ENCODE measurements around the gene TFAP2A. TPM values are rescaled to one million over a fixed set of nuclear protein-coding genes. Genes with fewer than 3 reads are reported as not detected.

The TFAP2A gene
- total RNA-seq, 1 experiment from 2014 or later = 0.34 TPM

DNA sequence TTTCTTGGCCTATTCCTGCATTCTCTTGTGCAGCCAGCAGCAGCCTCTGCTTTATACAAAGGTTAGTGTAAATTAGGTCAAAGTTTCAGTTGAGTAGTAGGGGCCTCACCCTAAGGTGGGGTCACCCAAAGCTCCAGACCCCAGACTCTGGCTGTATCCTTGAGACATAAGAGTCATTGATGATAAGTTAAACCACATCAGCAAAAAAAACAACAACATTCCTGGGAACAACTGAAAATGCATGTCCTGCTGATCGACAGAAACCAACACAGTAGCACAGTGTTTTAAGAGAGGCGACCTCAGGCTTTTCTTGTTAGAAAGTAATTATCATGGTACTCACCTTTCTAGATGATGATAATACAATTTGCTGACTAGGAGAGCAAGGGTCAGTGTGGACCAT is 52.6 kb downstream of the TFAP2A start:
- Histone ChIP-seq H3K9ac (ENCODE audit: low read length) (no peak overlapping the region), H3K27me3 (ENCODE audit: low read length) (no peaks in the 10 kb centered on the region), H3K9me2 (replicated peaks; ENCODE audit: insufficient read depth, low read length) (no peaks in the 10 kb centered on the region), H3K27ac (ENCODE audit: low read length) (no peak overlapping the region), H3K4me2 (ENCODE audit: low read depth, low read length, poor library complexity, severe bottlenecking) (no peak overlapping the region), H3K36me3 (ENCODE audit: insufficient read depth, low read length) (no peaks in the 10 kb centered on the region), H3K4me1 (ENCODE audit: low read length) (no peaks in the 10 kb centered on the region), H3K79me2 (ENCODE audit: low read length) (no peaks in the 10 kb centered on the region), H4K20me1 (ENCODE audit: insufficient read depth, low read depth, low read length) (no peaks in the 10 kb centered on the region), H2AFZ (ENCODE audit: low read length) (no peak overlapping the region), H3K4me3 (ENCODE audit: low read length) (no peak overlapping the region), H3K9me3 (ENCODE audit: low read length) (no peaks in the 10 kb centered on the region)
- no peak for DNase-seq

DNA sequence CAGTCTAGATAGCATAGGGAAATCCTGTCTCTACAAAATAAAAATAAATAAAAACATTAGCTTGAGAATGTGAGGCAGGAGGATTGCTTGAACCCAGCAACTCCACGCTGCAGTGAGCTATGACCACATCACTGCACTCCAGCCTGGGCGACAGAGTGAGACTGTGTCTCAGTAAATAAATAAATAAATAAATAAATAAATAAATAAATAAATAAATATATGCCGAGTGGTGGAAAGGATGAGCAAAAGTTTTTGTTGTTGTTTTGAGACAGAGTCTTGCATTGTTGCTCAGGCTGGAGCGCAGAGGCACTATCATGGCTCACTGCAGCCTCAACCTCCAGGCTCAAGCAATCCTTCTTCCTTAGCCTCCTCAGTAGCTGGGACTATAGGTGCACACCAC is 53.4 kb downstream of the TFAP2A start:
- H3K4me2 ChIP-seq (ENCODE audit: low read depth, low read length, poor library complexity, severe bottlenecking) = no peak overlapping the region
- H3K4me3 ChIP-seq (ENCODE audit: low read length) = no peak overlapping the region
- H3K4me1 ChIP-seq (ENCODE audit: low read length) = no peaks in the 10 kb centered on the region
- no peak overlapping the region for H3K9ac ChIP-seq (ENCODE audit: low read length)
- H3K9me2 ChIP-seq (replicated peaks; ENCODE audit: insufficient read depth, low read length) = no peaks in the 10 kb centered on the region
- H3K9me3 ChIP-seq (ENCODE audit: low read length) = no peaks in the 10 kb centered on the region
- no peaks in the 10 kb centered on the region for H3K36me3 ChIP-seq (ENCODE audit: insufficient read depth, low read length)
- no peaks in the 10 kb centered on the region for H4K20me1 ChIP-seq (ENCODE audit: insufficient read depth, low read depth, low read length)
- no peak for DNase-seq
- H3K27me3 ChIP-seq (ENCODE audit: low read length) = no peaks in the 10 kb centered on the region
- no peak overlapping the region for H3K27ac ChIP-seq (ENCODE audit: low read length)
- no peaks in the 10 kb centered on the region for H3K79me2 ChIP-seq (ENCODE audit: low read length)
- no peak overlapping the region for H2AFZ ChIP-seq (ENCODE audit: low read length)

DNA sequence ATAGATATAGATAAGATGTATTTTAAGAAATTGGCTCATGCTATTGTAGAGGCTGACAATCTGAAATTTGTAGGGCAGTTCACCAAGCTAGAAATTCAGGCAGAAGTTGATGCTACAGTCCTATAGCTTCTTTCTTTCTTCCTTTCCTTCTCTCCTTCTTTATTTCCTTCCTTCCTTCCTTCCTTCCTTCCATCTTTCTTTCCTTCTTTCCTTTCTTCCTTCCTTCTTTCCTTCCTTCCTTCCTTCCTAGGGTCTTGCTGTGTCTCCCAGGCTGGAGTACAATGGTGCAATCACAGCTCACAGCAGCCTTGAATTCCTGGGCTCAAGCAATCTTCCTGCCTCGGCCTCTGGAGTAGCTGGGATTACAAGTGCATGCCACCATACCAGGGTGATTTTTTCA is 55.3 kb downstream of the TFAP2A start:
- Histone ChIP-seq H3K9me3 (ENCODE audit: low read length) (no peaks in the 10 kb centered on the region), H3K9ac (ENCODE audit: low read length) (no peak overlapping the region), H3K4me1 (ENCODE audit: low read length) (no peaks in the 10 kb centered on the region), H3K79me2 (ENCODE audit: low read length) (no peaks in the 10 kb centered on the region), H3K9me2 (replicated peaks; ENCODE audit: insufficient read depth, low read length) (no peaks in the 10 kb centered on the region), H2AFZ (ENCODE audit: low read length) (no peak overlapping the region), H3K36me3 (ENCODE audit: insufficient read depth, low read length) (no peaks in the 10 kb centered on the region), H3K4me3 (ENCODE audit: low read length) (no peak overlapping the region), H3K27me3 (ENCODE audit: low read length) (no peaks in the 10 kb centered on the region), H4K20me1 (ENCODE audit: insufficient read depth, low read depth, low read length) (no peaks in the 10 kb centered on the region), H3K4me2 (ENCODE audit: low read depth, low read length, poor library complexity, severe bottlenecking) (no peak overlapping the region), H3K27ac (ENCODE audit: low read length) (no peak overlapping the region)
- DNase-seq = no peak

DNA sequence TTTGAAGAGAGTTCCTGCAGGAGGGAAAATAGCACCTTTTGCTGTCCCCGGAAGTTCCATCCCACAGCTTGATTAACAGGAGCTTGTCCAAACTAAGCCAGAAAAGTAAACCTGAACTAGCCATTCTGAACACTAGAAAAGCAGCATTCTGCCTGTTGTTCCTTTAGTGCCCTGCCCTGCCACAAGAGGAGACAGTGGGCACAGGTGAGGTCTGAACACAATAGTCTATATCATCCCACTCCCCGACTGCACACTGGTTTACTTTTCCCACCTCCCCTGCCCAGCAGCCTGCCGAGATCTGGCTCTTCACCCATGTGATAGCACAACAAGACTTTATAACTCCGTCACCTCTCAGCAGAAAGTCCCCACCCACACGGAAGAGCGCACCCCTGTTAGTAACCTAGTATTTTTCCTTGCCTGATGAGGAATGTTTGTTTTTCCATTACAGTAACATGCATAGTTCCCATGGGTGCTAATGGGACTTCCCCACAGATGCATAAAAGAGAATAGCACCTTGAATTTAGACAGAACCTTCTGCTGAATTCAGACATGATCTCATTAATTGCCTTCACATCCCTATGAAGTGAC is 59.7 kb downstream of the TFAP2A start:
- H3K4me2 ChIP-seq (ENCODE audit: low read depth, low read length, poor library complexity, severe bottlenecking) = no peak overlapping the region
- no peaks in the 10 kb centered on the region for H3K27me3 ChIP-seq (ENCODE audit: low read length)
- H4K20me1 ChIP-seq (ENCODE audit: insufficient read depth, low read depth, low read length) = no peaks in the 10 kb centered on the region
- H3K79me2 ChIP-seq (ENCODE audit: low read length) = no peaks in the 10 kb centered on the region
- no peak overlapping the region for H3K4me3 ChIP-seq (ENCODE audit: low read length)
- no peaks in the 10 kb centered on the region for H3K4me1 ChIP-seq (ENCODE audit: low read length)
- no peaks in the 10 kb centered on the region for H3K9me2 ChIP-seq (replicated peaks; ENCODE audit: insufficient read depth, low read length)
- no peaks in the 10 kb centered on the region for H3K36me3 ChIP-seq (ENCODE audit: insufficient read depth, low read length)
- no peak overlapping the region for H3K27ac ChIP-seq (ENCODE audit: low read length)
- no peak overlapping the region for H2AFZ ChIP-seq (ENCODE audit: low read length)
- DNase-seq = no peak
- no peaks in the 10 kb centered on the region for H3K9me3 ChIP-seq (ENCODE audit: low read length)
- no peak overlapping the region for H3K9ac ChIP-seq (ENCODE audit: low read length)

DNA sequence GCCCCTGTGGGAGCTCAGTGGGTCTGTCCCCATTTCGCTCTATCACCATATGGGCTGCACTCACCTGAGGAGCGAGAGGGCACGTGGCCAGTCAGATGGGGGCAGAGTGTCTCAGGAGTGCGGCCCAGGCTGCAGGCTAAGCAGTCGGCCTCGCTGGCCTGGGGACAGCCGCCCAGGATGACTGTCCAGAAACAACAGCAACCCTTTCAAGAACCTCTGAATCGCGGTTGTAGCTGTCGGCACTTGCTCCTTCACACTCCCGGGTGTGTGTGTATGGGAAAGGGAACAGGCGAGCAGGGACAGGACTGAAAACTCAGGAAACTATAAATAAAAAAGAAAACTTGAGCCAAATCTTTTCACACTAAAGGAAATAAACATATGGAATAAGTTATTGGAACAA is 63.1 kb downstream of the TFAP2A start:
- Histone ChIP-seq H3K9ac (ENCODE audit: low read length) (no peak overlapping the region), H2AFZ (ENCODE audit: low read length) (no peak overlapping the region), H4K20me1 (ENCODE audit: insufficient read depth, low read depth, low read length) (no peaks in the 10 kb centered on the region), H3K9me3 (ENCODE audit: low read length) (no peaks in the 10 kb centered on the region), H3K4me2 (ENCODE audit: low read depth, low read length, poor library complexity, severe bottlenecking) (no peak overlapping the region), H3K79me2 (ENCODE audit: low read length) (no peaks in the 10 kb centered on the region), H3K9me2 (replicated peaks; ENCODE audit: insufficient read depth, low read length) (no peaks in the 10 kb centered on the region), H3K4me1 (ENCODE audit: low read length) (no peaks in the 10 kb centered on the region), H3K4me3 (ENCODE audit: low read length) (no peak overlapping the region), H3K36me3 (ENCODE audit: insufficient read depth, low read length) (no peaks in the 10 kb centered on the region), H3K27me3 (ENCODE audit: low read length) (no peaks in the 10 kb centered on the region), H3K27ac (ENCODE audit: low read length) (no peak overlapping the region)
- no peak for DNase-seq

DNA sequence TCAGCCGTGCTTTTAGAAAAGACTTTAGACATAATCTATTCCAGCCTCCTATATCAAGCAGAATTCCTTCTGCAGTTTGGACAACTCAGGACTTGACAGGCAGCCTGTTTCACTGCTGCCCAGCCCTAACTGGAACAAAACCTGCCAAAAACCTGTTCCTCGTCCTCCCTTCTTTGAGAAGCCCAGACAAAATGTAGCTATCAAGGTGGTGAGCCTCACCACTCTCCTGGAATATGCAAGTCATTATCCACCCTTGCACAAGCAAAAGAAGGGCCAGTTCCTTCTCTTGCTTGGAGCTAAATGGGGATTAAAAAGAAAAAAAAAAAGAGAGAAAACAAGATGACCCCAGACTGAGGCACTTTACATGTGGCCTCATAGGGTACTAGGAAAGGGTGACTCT is 64.2 kb downstream of the TFAP2A start:
- no peaks in the 10 kb centered on the region for H3K36me3 ChIP-seq (ENCODE audit: insufficient read depth, low read length)
- no peak overlapping the region for H2AFZ ChIP-seq (ENCODE audit: low read length)
- no peaks in the 10 kb centered on the region for H3K9me3 ChIP-seq (ENCODE audit: low read length)
- no peaks in the 10 kb centered on the region for H3K9me2 ChIP-seq (replicated peaks; ENCODE audit: insufficient read depth, low read length)
- DNase-seq = no peak
- no peaks in the 10 kb centered on the region for H3K27me3 ChIP-seq (ENCODE audit: low read length)
- no peak overlapping the region for H3K27ac ChIP-seq (ENCODE audit: low read length)
- no peaks in the 10 kb centered on the region for H4K20me1 ChIP-seq (ENCODE audit: insufficient read depth, low read depth, low read length)
- H3K79me2 ChIP-seq (ENCODE audit: low read length) = no peaks in the 10 kb centered on the region
- no peaks in the 10 kb centered on the region for H3K4me1 ChIP-seq (ENCODE audit: low read length)
- H3K4me2 ChIP-seq (ENCODE audit: low read depth, low read length, poor library complexity, severe bottlenecking) = no peak overlapping the region
- no peak overlapping the region for H3K9ac ChIP-seq (ENCODE audit: low read length)
- H3K4me3 ChIP-seq (ENCODE audit: low read length) = no peak overlapping the region

DNA sequence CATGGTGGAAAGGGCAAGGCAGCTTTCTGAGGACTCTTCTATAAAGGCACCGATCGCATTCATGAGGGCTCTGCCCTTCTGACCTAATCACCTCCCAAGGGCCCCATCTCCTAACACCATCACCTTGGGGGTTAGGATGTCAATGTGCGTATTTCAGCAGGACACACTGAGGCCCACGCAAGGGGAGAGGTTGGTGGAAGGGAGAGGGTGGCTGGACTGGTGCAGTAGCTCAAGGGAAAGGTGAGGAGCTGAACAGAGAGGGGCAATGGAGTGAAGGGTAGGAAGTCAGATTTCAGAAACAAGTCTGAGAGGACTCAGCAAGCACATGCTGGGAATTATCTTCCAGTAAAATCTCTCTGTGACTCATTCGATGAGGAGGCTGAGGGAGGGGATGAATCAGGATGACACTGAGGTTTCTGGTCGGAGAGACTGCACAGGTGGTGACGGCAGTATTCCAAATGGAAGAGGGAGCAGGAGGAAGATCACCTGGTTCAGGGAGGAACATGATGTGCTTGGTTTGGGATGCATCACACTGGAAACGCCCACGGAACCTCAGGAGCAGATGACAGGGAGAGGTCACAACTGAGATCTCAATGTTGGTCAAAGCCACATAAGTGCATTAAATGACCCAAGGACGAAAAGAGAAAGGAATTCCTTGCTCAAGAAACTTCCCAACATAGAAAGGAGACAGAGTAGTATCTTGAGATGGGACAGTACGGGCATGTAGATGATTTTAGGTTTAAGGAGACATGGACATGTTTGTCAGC is 67.1 kb downstream of the TFAP2A start:
- Histone ChIP-seq H3K9me3 (ENCODE audit: low read length) (no peaks in the 10 kb centered on the region), H3K27ac (ENCODE audit: low read length) (no peak overlapping the region), H3K9ac (ENCODE audit: low read length) (no peak overlapping the region), H3K4me1 (ENCODE audit: low read length) (peaks cover 5% of the 10 kb centered on the region), H3K27me3 (ENCODE audit: low read length) (no peaks in the 10 kb centered on the region), H3K4me3 (ENCODE audit: low read length) (no peak overlapping the region), H4K20me1 (ENCODE audit: insufficient read depth, low read depth, low read length) (no peaks in the 10 kb centered on the region), H3K36me3 (ENCODE audit: insufficient read depth, low read length) (no peaks in the 10 kb centered on the region), H3K9me2 (replicated peaks; ENCODE audit: insufficient read depth, low read length) (no peaks in the 10 kb centered on the region), H3K79me2 (ENCODE audit: low read length) (no peaks in the 10 kb centered on the region), H3K4me2 (ENCODE audit: low read depth, low read length, poor library complexity, severe bottlenecking) (no peak overlapping the region), H2AFZ (ENCODE audit: low read length) (no peak overlapping the region)
- no peak for DNase-seq
